ENCODE data around the gene NFASC.

Gene NFASC

GRCh38 chr1:204826970-204827369 lies 43.7 kb upstream of the NFASC start:
- Histone ChIP-seq H3K4me2 (ENCODE audit: low read depth, low read length, poor library complexity, severe bottlenecking) (no peak overlapping the region), H3K4me3 (ENCODE audit: insufficient read depth, low read length, poor library complexity, severe bottlenecking) (no peak overlapping the region), H3K9me3 (ENCODE audit: insufficient read depth, low read length) (no peaks in the 10 kb centered on the region), H3K27me3 (ENCODE audit: low read length) (no peaks in the 10 kb centered on the region), H3K79me2 (ENCODE audit: insufficient read depth, low read length) (no peaks in the 10 kb centered on the region), H4K20me1 (ENCODE audit: low read depth, low read length) (no peaks in the 10 kb centered on the region), H3K36me3 (ENCODE audit: low read length) (no peaks in the 10 kb centered on the region), H3K27ac (ENCODE audit: low read depth, low read length) (no peak overlapping the region), H3F3A (ENCODE audit: insufficient read depth) (no peaks in the 10 kb centered on the region), H2AFZ (ENCODE audit: low read depth, low read length, severe bottlenecking) (no peak overlapping the region), H3K9me2 (replicated peaks; ENCODE audit: insufficient read depth, low read length) (no peaks in the 10 kb centered on the region), H3K9ac (ENCODE audit: low read length) (no peak overlapping the region)
- TF ChIP-seq EZH2phosphoT487 (conservative IDR thresholded peaks at IDR 0.05; ENCODE audit: low read length), result no peak
- TF ChIP-seq CTCF (IDR thresholded peaks at IDR 0.05; ENCODE audit: insufficient read depth, low read length, poor library complexity, severe bottlenecking), result no peak

GRCh38 chr1:204828352-204828850 lies 42.3 kb upstream of the NFASC start:
- Histone ChIP-seq H3K9ac (ENCODE audit: low read length) (no peak overlapping the region), H3K4me3 (ENCODE audit: insufficient read depth, low read length, poor library complexity, severe bottlenecking) (no peak overlapping the region), H3K9me3 (ENCODE audit: insufficient read depth, low read length) (no peaks in the 10 kb centered on the region), H3K27me3 (ENCODE audit: low read length) (no peaks in the 10 kb centered on the region), H3K27ac (ENCODE audit: low read depth, low read length) (no peak overlapping the region), H2AFZ (ENCODE audit: low read depth, low read length, severe bottlenecking) (no peak overlapping the region), H3K36me3 (ENCODE audit: low read length) (no peaks in the 10 kb centered on the region), H4K20me1 (ENCODE audit: low read depth, low read length) (no peaks in the 10 kb centered on the region), H3K9me2 (replicated peaks; ENCODE audit: insufficient read depth, low read length) (no peaks in the 10 kb centered on the region), H3K4me2 (ENCODE audit: low read depth, low read length, poor library complexity, severe bottlenecking) (no peak overlapping the region), H3K79me2 (ENCODE audit: insufficient read depth, low read length) (no peaks in the 10 kb centered on the region), H3F3A (ENCODE audit: insufficient read depth) (no peaks in the 10 kb centered on the region)
- TF ChIP-seq EZH2phosphoT487 (conservative IDR thresholded peaks at IDR 0.05; ENCODE audit: low read length), result no peak
- no peak for TF ChIP-seq CTCF (IDR thresholded peaks at IDR 0.05; ENCODE audit: insufficient read depth, low read length, poor library complexity, severe bottlenecking)

- Histone ChIP-seq H3K27ac (ENCODE audit: low read depth, low read length) (no peak overlapping the region), H3F3A (ENCODE audit: insufficient read depth) (no peaks in the 10 kb centered on the region), H2AFZ (ENCODE audit: low read depth, low read length, severe bottlenecking) (no peak overlapping the region), H3K9me2 (replicated peaks; ENCODE audit: insufficient read depth, low read length) (no peaks in the 10 kb centered on the region), H3K4me2 (ENCODE audit: low read depth, low read length, poor library complexity, severe bottlenecking) (no peak overlapping the region), H4K20me1 (ENCODE audit: low read depth, low read length) (no peaks in the 10 kb centered on the region), H3K27me3 (ENCODE audit: low read length) (no peaks in the 10 kb centered on the region), H3K9ac (ENCODE audit: low read length) (no peak overlapping the region), H3K79me2 (ENCODE audit: insufficient read depth, low read length) (no peaks in the 10 kb centered on the region), H3K9me3 (ENCODE audit: insufficient read depth, low read length) (no peaks in the 10 kb centered on the region), H3K36me3 (ENCODE audit: low read length) (no peaks in the 10 kb centered on the region), H3K4me3 (ENCODE audit: insufficient read depth, low read length, poor library complexity, severe bottlenecking) (no peak overlapping the region)
- TF ChIP-seq CTCF (IDR thresholded peaks at IDR 0.05; ENCODE audit: insufficient read depth, low read length, poor library complexity, severe bottlenecking) (no peak), EZH2phosphoT487 (conservative IDR thresholded peaks at IDR 0.05; ENCODE audit: low read length) (no peak)
Observed at GRCh38 chr1:204829133-204829825, 41.4 kb upstream of the NFASC start.

Data from SU-DHL-6 (cell line).